Measurements from ENCODE around the gene DMAC2. TPM values are rescaled to one million over a fixed set of nuclear protein-coding genes. Genes with fewer than 3 reads are reported as not detected.

The DMAC2 gene
- total RNA-seq, 4 donors from 2014 or later: 39.1 to 53.1 (median 44.2) TPM

DNA sequence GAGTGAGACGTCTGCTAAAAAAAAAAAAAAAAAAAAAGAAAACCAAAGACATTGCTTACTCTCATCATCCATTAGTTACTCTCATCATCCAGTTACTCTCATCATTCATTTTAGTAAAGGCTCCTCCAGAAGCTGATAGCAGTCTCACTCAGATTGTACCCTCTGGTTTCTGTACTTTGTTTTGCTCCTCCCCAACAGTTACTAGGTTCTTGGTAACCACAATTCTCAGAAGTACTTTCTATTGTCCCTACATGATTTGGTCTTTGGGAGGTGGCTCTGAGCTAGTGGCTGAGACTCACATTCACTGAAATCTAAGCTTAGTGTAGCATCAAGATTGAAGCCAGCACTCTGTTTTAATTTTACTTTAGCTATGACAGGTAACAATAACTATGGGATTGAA, 17.5 kb upstream of the DMAC2 start:
- 40 to 50% methylated on average over 1 of the region's 1 CpG for WGBS, 2 donors
- intact Hi-C loops (cut with DNase I): loop anchor here (10.0 kb wide), 1 partner anchor 118 kb away; the partner anchor contains the start of gene CEACAM21

DNA sequence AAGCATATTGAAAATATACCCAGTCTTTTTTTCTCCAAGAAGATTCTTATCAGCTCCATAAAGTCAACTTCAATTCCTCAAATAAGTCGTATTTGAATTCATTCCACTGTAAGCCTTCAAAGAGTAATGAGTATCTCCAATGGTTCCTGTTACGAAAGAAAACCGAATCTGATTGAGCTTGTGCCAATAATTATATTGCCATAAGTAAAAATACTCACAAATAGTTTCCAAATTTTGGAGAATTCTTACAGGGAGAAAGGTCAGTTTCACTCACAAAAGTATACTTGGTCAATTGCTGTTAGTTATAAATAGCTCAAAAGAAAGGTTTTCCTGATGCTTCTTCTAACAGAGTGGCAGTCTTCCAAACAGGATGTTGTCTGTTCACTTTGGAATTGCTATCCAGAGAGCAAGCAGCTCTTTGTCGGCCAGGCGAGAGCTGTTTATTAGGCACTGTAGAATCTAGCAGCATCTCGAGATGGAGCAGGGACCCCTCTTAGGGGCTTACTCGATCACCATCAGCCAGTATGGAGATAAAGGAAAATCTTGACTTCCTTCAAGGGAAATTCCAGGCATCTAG, 16.7 kb upstream of the DMAC2 start:
- H3K27ac ChIP-seq: peak overlapping the region in 2 of 3 donors; percentile 24 to 51
- H3K9me3 ChIP-seq: no peaks in the 10 kb centered on the region
- H3K4me3 ChIP-seq (replicated peaks in 1 of 3): no peak overlapping the region
- DNase-seq: no peak
- no peaks in the 10 kb centered on the region for H3K36me3 ChIP-seq
- H3K4me1 ChIP-seq: peaks cover 0 to 6% of the 10 kb centered on the region in 2 donors
- no peak for TF ChIP-seq POLR2A (IDR thresholded peaks at IDR 0.05)
- TF ChIP-seq, protein P1, sequence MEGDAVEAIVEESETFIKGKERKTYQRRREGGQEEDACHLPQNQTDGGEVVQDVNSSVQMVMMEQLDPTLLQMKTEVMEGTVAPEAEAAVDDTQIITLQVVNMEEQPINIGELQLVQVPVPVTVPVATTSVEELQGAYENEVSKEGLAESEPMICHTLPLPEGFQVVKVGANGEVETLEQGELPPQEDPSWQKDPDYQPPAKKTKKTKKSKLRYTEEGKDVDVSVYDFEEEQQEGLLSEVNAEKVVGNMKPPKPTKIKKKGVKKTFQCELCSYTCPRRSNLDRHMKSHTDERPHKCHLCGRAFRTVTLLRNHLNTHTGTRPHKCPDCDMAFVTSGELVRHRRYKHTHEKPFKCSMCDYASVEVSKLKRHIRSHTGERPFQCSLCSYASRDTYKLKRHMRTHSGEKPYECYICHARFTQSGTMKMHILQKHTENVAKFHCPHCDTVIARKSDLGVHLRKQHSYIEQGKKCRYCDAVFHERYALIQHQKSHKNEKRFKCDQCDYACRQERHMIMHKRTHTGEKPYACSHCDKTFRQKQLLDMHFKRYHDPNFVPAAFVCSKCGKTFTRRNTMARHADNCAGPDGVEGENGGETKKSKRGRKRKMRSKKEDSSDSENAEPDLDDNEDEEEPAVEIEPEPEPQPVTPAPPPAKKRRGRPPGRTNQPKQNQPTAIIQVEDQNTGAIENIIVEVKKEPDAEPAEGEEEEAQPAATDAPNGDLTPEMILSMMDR (IDR thresholded peaks at IDR 0.05): no peak
- WGBS, 2 donors: 37 to 43% methylated on average over 7 of the region's 7 CpGs
- intact Hi-C loops (cut with DNase I): loop anchor here (10.0 kb wide), 1 partner anchor 118 kb away; the partner anchor contains the start of gene CEACAM21
- no peaks in the 10 kb centered on the region for H3K27me3 ChIP-seq

More for the DNA sequence above, 17.5 kb upstream of the DMAC2 start:
- DNase-seq: no peak
- no peaks in the 10 kb centered on the region for H3K9me3 ChIP-seq
- H3K27ac ChIP-seq: no peak overlapping the region
- H3K4me3 ChIP-seq (replicated peaks in 1 of 3): no peak overlapping the region
- H3K27me3 ChIP-seq: no peaks in the 10 kb centered on the region
- H3K36me3 ChIP-seq: no peaks in the 10 kb centered on the region
- TF ChIP-seq, protein P1 (IDR thresholded peaks at IDR 0.05): no peak
- TF ChIP-seq POLR2A (IDR thresholded peaks at IDR 0.05): no peak
- H3K4me1 ChIP-seq: peaks cover 0 to 6% of the 10 kb centered on the region in 2 donors

DNA sequence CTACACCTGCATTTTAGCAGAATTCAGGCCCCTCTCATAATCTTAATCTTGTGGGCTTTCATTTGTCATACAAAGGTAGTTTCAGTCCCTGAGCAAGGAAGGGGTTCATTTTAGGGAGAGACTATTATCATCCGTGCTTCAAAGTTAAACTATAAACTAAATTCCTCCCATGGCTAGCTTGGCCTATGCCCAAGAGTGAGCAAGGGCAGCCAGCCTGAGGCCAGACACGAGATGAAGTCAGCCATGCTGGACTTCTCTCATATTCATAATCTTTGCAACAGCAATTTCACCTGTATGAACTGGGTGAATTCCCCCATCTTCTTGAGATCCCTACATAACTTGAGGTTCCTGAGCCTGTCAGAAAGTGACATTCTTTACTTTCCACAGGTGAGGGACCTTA, 16.2 kb upstream of the DMAC2 start:
- TF ChIP-seq POLR2A (IDR thresholded peaks at IDR 0.05): no peak
- TF ChIP-seq, protein P1 (IDR thresholded peaks at IDR 0.05): no peak
- intact Hi-C loops (cut with DNase I): loop anchor here (10.0 kb wide), 1 partner anchor 119 kb away; the partner anchor contains the start of gene CEACAM21
- peak overlapping the region in 2 of 3 donors; percentile 24 to 51 for H3K27ac ChIP-seq
- no peaks in the 10 kb centered on the region for H3K9me3 ChIP-seq
- no peaks in the 10 kb centered on the region for H3K27me3 ChIP-seq
- H3K36me3 ChIP-seq: no peaks in the 10 kb centered on the region
- 35 to 38% methylated on average over 2 of the region's 2 CpGs for WGBS, 2 donors
- no peak for DNase-seq
- peaks cover 0 to 6% of the 10 kb centered on the region in 2 donors for H3K4me1 ChIP-seq
- no peak overlapping the region for H3K4me3 ChIP-seq (replicated peaks in 1 of 3)

DNA sequence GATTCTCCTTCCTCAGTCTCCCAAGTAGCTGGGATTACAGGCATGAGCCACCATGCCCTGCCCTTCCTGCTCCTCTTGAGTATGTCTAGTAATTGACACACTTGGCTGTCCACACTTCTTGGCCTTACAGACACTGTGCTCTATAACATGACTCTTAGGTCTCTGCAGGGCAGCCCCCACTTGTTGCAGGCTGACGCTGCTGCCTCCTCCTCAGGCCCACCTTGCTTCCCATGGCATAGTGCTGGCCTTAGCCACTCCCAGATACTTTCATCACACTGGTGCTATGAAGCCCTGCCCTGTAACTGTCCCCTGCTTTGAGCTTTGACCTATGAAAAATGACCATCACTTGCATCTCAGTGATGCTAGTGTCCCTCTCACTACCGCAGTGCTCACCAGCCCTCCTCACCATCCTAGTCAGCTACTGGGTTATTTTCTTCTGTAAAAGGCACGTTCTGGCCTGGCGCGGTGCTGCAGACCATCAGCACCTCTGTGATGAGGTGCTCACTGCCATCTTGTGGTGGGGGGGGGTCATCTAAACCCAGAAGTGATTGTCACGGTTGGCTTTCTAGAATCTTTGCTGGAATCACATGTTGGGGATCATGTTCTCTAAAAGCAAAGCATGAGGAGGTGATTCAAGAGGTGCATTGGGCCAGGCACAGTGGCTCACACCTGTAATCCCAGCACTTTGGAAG, 13.0 kb upstream of the DMAC2 start:
- WGBS, 2 donors: 51 to 55% methylated on average over 6 of the region's 6 CpGs
- Histone ChIP-seq H3K36me3 (no peaks in the 10 kb centered on the region), H3K27me3 (no peaks in the 10 kb centered on the region), H3K9me3 (no peaks in the 10 kb centered on the region), H3K4me1 (peaks cover 0 to 10% of the 10 kb centered on the region in 2 donors), H3K4me3 (replicated peaks in 1 of 3) (no peak overlapping the region), H3K27ac (no peak overlapping the region)
- no peak for TF ChIP-seq POLR2A (IDR thresholded peaks at IDR 0.05)
- TF ChIP-seq, protein P1 (IDR thresholded peaks at IDR 0.05): no peak
- intact Hi-C loops (cut with DNase I): loop anchor here (10.0 kb wide), 1 partner anchor 122 kb away; the partner anchor contains the start of gene CEACAM21
- DNase-seq: no peak

DNA sequence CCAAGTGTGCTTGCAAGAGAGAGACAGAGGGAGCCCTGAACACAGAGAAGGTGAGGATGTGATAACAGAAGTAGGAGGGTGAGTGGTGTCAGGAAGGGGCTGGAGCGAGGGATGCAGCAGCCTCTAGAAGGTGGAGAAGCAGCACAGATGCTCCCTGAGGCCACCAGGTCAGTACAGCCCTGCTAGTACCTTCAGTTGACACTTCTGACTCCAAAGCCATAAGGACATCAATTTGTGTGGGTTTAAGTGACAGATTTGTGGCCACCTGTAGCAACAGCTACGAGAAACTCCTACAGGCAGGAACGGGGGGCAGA, 10.1 kb upstream of the DMAC2 start:
- TF ChIP-seq, protein P1 (IDR thresholded peaks at IDR 0.05): no peak
- no peak for TF ChIP-seq POLR2A (IDR thresholded peaks at IDR 0.05)
- 70 to 73% methylated on average over 3 of the region's 3 CpGs for WGBS, 2 donors
- Histone ChIP-seq H3K36me3 (no peaks in the 10 kb centered on the region), H3K9me3 (no peaks in the 10 kb centered on the region), H3K4me1 (peaks cover 0 to 4% of the 10 kb centered on the region in 2 donors), H3K27ac (no peak overlapping the region), H3K4me3 (replicated peaks in 1 of 3) (no peak overlapping the region), H3K27me3 (no peaks in the 10 kb centered on the region)
- intact Hi-C loops (cut with DNase I): loop anchor here (10.0 kb wide), 1 partner anchor 125 kb away; the partner anchor contains the start of gene CEACAM21
- no peak for DNase-seq
